ENCODE data around the gene RTP5.
A peak's percentile ranks its signal among the peaks of the same experiment; 100 is the strongest.

Gene RTP5

GRCh38 chr2:241858206-241859016 is 11.1 kb upstream of the RTP5 start, which contains the start of gene PDCD1:
PDCD1 (minus strand) TSS chr2:241858894; CDS start chr2:241858838, 56 bp downstream.
- in situ Hi-C loops (cut with HindIII; ENCODE audit: low pct_ligation_motif_present, low sequenced_read_pairs) = no loop called here
- no peaks in the 10 kb centered on the region for H3K27me3 ChIP-seq (replicated peaks)
- no peak within 1 kb of the TSS for H3K27ac ChIP-seq
- no peak for TF ChIP-seq CTCF (IDR thresholded peaks at IDR 0.05; ENCODE audit: low read depth, low read length, missing control alignments)
- peak within 1 kb of the TSS; percentile 5 for H3K4me3 ChIP-seq (ENCODE audit: low read depth, low read length)
- no peak for DNase-seq
- no peaks in the 10 kb centered on the region for H3K36me3 ChIP-seq (replicated peaks)

GRCh38 chr2:241859017-241859435 is 10.5 kb upstream of the RTP5 start:
- TF ChIP-seq CTCF (IDR thresholded peaks at IDR 0.05; ENCODE audit: low read depth, low read length, missing control alignments) = no peak
- no peak overlapping the region for H3K27ac ChIP-seq
- in situ Hi-C loops (cut with HindIII; ENCODE audit: low pct_ligation_motif_present, low sequenced_read_pairs) = no loop called here
- H3K36me3 ChIP-seq (replicated peaks) = no peaks in the 10 kb centered on the region
- H3K27me3 ChIP-seq (replicated peaks) = no peaks in the 10 kb centered on the region
- no peak for DNase-seq
- no peak overlapping the region for H3K4me3 ChIP-seq (ENCODE audit: low read depth, low read length)

- Histone ChIP-seq H3K27me3 (replicated peaks) (no peaks in the 10 kb centered on the region), H3K27ac (no peak overlapping the region), H3K36me3 (replicated peaks) (no peaks in the 10 kb centered on the region), H3K4me3 (ENCODE audit: low read depth, low read length) (peak overlapping the region; percentile 5)
- DNase-seq = no peak
- in situ Hi-C loops (cut with HindIII; ENCODE audit: low pct_ligation_motif_present, low sequenced_read_pairs) = no loop called here
- TF ChIP-seq CTCF (IDR thresholded peaks at IDR 0.05; ENCODE audit: low read depth, low read length, missing control alignments) = peak; percentile 48
Measured at GRCh38 chr2:241859436-241860183, 9.9 kb upstream of the RTP5 start.

GRCh38 chr2:241860184-241861078 is 9.1 kb upstream of the RTP5 start:
- in situ Hi-C loops (cut with HindIII; ENCODE audit: low pct_ligation_motif_present, low sequenced_read_pairs) = no loop called here
- Histone ChIP-seq H3K27ac (no peak overlapping the region), H3K27me3 (replicated peaks) (no peaks in the 10 kb centered on the region), H3K36me3 (replicated peaks) (no peaks in the 10 kb centered on the region), H3K4me3 (ENCODE audit: low read depth, low read length) (no peak overlapping the region)
- DNase-seq = no peak
- TF ChIP-seq CTCF (IDR thresholded peaks at IDR 0.05; ENCODE audit: low read depth, low read length, missing control alignments) = peak; percentile 20

- H3K27me3 ChIP-seq (replicated peaks) = peaks cover 2% of the 10 kb centered on the region
Measured at GRCh38 chr2:241861264-241861663, 8.3 kb upstream of the RTP5 start.

More at GRCh38 chr2:241861264-241861663, 8.3 kb upstream of the RTP5 start:
- in situ Hi-C loops (cut with HindIII; ENCODE audit: low pct_ligation_motif_present, low sequenced_read_pairs) = no loop called here
- H3K27ac ChIP-seq = no peak overlapping the region
- no peak overlapping the region for H3K4me3 ChIP-seq (ENCODE audit: low read depth, low read length)
- H3K36me3 ChIP-seq (replicated peaks) = no peaks in the 10 kb centered on the region
- TF ChIP-seq CTCF (IDR thresholded peaks at IDR 0.05; ENCODE audit: low read depth, low read length, missing control alignments) = no peak
- no peak for DNase-seq

Measured in brain microvascular endothelial cell (primary cell).